LNCaP clone FGC (cell line): ENCODE data around the gene ZSCAN31.

Experiments used
- DNase-seq: peaks from one replicate; pipeline ENCODE4 v3.0.0-alpha.2; 2011; ENCODE audit warnings: low read depth
- H3K4me3 ChIP-seq: 2 replicates; pipeline ENCODE4 v1.5.1; 2011; ENCODE audit warnings: mild to moderate bottlenecking, low read depth, low read length, control low read depth
- TF ChIP-seq, protein P1 (sequence below): IDR thresholded peaks from 2 replicates; pipeline ENCODE4 v1.5.1; 2012; ENCODE audit warnings: mild to moderate bottlenecking; ENCODE audit not compliant: control insufficient read depth, insufficient read depth; ENCODE audit errors: extremely low read depth

Gene ZSCAN31

DNA sequence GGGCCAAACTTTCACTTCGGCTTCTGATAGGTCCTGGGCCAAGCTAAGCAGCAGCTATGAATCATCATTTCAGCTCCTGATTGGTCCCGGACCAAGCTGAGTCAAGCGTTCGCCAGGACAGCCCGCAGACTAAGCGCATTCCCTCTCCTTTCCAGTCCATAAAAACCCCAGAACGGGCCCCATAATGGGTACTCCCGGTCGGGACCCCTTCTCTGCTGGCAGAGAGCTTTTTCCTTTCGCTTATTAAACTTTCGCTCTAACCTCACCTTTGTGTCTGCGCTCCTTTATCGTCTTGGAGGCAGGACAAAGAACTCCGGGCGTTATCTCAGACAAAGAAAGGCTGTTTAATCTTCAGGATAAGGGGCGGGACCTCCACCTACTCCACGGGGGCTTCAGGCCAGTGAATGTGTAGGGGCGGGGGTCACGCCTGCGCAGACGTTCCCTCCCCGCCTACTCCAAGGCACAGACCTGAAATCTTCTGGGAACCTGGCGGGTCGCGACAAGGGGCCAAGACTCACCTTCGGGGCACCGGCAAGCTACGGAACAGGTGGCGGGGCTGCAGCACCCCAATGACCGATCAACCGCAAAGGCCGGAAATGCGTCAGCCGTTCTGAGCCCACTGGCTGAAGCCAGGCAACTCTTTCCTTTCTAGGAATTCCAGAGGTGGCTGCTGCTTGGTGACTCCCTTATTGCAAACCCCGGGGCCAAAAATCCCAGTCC lies at the start of gene ZSCAN31:
Gene ZSCAN31, minus strand, starts transcription at position 585 of the 720 bp plus-strand sequence. CDS start 6,465 bp downstream, outside the sequence.
- TF ChIP-seq, protein P1, sequence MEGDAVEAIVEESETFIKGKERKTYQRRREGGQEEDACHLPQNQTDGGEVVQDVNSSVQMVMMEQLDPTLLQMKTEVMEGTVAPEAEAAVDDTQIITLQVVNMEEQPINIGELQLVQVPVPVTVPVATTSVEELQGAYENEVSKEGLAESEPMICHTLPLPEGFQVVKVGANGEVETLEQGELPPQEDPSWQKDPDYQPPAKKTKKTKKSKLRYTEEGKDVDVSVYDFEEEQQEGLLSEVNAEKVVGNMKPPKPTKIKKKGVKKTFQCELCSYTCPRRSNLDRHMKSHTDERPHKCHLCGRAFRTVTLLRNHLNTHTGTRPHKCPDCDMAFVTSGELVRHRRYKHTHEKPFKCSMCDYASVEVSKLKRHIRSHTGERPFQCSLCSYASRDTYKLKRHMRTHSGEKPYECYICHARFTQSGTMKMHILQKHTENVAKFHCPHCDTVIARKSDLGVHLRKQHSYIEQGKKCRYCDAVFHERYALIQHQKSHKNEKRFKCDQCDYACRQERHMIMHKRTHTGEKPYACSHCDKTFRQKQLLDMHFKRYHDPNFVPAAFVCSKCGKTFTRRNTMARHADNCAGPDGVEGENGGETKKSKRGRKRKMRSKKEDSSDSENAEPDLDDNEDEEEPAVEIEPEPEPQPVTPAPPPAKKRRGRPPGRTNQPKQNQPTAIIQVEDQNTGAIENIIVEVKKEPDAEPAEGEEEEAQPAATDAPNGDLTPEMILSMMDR = no peak
- peak; percentile 97 for DNase-seq
- peak within 1 kb of the TSS; percentile 68 for H3K4me3 ChIP-seq

DNA sequence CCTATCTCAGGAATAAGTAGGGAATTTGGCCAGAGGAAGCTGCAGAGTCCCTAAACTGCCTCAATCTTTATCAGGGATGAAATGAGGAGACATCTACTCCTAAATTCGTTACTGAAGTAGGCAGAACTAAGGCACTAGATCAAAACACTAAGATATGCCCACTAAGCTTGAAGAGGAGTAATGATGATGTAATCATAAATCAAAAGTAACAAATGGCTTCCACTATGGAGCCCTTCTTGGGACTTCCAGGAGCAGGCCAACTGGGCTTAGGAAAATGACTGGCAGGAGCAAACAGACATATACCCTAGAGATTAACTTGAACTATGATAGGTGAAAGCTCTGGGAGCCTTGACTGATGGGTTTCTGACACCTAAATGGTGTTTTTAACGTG lies 48.2 kb upstream of the ZSCAN31 start:
- DNase-seq = no peak
- no peak overlapping the region for H3K4me3 ChIP-seq
- TF ChIP-seq, protein P1 = no peak

DNA sequence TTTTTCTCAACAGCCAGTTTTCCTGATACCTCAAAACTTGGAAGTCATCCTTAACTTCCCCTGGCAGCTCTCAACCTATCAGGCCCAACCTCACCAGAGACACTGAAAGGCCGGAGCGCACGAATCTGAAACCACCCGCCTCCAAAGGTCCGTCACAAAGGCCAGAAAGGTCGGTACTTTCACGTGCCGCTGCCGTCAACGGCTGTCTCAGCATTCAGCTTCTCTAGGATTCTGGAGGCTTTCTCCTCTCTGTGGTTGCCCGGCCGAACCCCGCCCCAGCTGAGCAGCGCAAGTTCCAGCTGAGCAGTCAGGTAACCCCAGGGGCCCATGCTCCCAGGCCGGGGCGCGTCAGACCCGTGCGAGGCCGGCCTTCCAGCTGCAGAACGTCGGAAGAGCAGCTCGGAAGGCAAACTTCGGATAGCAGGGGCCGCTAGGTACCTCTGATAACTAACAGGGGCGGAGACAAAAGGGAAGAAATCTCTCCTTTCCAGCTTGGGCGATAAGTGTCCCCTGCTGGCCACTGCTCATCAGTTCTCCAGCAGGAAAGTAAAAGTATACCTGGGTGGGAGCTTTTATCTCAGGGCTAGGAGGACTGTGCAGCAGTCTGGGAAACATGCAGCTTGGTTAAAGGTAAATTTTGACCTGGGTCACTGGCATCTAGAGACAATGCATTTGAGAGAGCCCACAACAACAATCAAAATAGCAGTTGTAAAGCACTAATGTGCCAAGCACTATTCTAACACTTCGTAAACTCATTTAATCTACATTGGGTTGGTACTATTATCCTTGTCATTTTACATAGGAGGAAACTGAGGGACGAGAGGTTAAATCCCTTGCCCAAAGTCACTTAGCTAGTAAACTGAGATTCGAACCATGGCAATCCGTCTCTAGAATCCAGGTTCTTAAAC lies 47.5 kb upstream of the ZSCAN31 start:
- peak overlapping the region; percentile 58 for H3K4me3 ChIP-seq
- DNase-seq = peak; percentile 88
- TF ChIP-seq, protein P1 = peak; percentile 74

DNA sequence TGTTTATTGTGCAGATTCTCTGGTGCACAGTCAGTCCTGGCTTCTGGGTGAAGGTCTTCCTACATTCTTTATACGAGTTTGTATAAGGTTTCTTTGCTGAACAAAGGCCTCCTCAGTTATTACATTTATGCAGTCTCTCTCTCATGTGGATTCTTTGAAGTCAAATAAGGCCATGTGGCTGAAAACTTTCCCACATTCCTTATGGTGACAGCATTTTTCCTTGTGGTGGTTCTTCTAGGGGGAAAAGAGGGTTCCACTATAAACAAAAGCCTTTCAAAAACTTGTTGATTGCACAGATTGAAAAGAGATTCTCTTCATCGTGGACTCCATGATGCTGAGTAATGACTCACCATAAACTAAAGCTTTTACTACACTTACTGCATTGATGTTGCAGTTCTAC lies 44.4 kb upstream of the ZSCAN31 start:
- TF ChIP-seq, protein P1 = no peak
- DNase-seq = no peak
- H3K4me3 ChIP-seq = peak overlapping the region; percentile 58

DNA sequence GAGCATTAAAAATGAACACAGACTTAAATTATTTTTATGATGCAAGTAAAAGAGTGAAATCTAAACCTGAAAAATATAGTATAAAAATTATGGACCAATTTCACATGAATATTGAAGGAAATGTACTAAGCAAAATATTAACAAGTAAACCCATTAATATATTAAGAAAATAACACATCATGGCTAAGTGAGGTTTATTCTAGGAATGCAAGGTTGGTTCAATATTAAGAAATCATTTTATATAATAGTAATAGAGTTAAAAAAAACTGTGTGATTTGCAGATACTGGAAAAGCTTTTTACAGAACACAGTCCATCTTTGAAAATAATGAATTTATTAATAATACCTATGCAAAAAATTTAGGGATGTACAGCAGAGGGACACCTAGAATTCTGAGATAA lies 42.7 kb upstream of the ZSCAN31 start:
- no peak overlapping the region for H3K4me3 ChIP-seq
- DNase-seq = no peak
- TF ChIP-seq, protein P1 = no peak

DNA sequence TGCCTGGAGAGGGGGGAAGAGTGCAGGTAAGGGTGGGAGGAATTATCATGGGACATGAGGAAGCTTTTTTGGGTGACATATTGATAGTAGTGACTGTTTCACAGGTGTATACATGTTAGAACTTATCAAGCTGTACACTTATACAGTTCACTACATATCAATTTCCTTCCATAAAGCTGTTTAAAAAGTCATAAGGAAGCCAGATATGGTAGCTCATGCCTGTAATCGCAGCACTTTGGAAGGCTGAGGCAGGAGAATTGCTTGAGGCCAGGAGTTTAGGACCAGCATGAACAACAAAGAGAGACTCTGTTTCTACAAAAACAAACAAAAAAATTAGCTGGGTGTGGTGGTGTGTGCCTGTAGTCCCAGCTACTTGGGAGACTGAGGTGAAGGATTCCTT lies 41.9 kb upstream of the ZSCAN31 start:
- TF ChIP-seq, protein P1 = no peak
- no peak for DNase-seq
- H3K4me3 ChIP-seq = no peak overlapping the region

DNA sequence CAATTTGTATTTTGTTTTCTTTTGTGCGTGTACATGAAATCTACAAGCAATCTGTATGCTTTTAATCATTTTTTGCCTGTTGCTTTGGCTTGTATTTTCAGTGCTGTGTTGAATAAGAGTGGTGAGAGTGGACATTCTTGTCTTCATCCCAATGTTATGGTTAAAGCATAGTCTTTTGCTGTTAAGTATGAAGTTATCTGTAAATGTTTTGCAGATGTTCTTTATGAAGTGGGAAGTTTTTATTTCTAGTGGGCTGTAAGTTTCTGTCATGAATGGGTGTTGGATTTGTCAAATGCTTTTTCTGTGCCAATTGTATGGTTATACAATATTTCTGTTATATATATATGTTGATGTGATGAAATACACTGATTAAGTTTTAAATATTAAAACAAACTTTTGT lies 38.0 kb upstream of the ZSCAN31 start:
- no peak for DNase-seq
- TF ChIP-seq, protein P1 = no peak
- H3K4me3 ChIP-seq = no peak overlapping the region
